Muscle layer of colon (tissue), 2 donors: Measurements from ENCODE around the gene AGAP3.

ENCODE experiments used
- H3K27ac ChIP-seq: one replicate; pipeline ENCODE4 v1.7.0; 2013; ENCODE audit warnings: low read depth, mild to moderate bottlenecking, low read length, moderate library complexity
- H3K27me3 ChIP-seq, 2 donors: one replicate each; pipeline ENCODE4 v1.7.0; 2013; ENCODE audit warnings: low read length in 2 of 2, mild to moderate bottlenecking in 2 of 2; ENCODE audit not compliant: insufficient read depth in 2 of 2, control insufficient read depth in 1 of 2
- H3K36me3 ChIP-seq: one replicate; pipeline ENCODE4 v1.7.0; 2013; ENCODE audit warnings: mild to moderate bottlenecking, low read length; ENCODE audit not compliant: insufficient read depth
- H3K4me1 ChIP-seq: one replicate; pipeline ENCODE4 v1.7.0; 2013; ENCODE audit warnings: mild to moderate bottlenecking, low read length; ENCODE audit not compliant: insufficient read depth
- H3K4me3 ChIP-seq, 2 donors: one replicate each; pipeline ENCODE4 v1.7.0; 2013; ENCODE audit warnings: low read length in 2 of 2, low read depth in 1 of 2, mild to moderate bottlenecking in 1 of 2, moderate library complexity in 1 of 2
- H3K9ac ChIP-seq: one replicate; pipeline ENCODE4 v1.7.0; 2013; ENCODE audit warnings: low read length
- H3K9me3 ChIP-seq: one replicate; pipeline ENCODE4 v1.7.0; 2013; ENCODE audit warnings: mild to moderate bottlenecking, low read length
- donor health status: abdominal sarcoma.
- donor health status: Adenocarcinoma of cecum.

The AGAP3 gene

DNA sequence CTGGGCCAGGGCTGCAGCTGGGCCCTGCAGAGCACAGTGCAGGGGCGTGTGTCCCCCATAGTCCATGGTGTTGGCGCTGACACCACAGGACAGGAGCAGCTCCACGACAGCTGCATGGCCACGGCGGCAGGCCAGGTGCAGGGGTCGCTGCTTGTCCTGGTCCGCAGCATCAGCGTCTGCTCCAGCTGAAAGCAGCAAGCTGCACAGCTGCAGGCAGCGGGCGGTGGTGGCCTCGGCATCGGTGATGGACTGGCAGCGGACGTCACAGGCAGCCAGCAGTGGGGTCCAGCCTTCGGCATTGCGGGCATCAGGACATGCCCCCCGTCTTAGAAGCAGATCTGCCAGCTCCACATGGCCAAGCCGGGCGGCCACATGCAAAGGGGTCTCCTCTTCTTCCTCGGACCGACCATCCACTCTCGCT is 94.7 kb downstream of the AGAP3 start:
- Histone ChIP-seq H3K4me1 (no peaks in the 10 kb centered on the region), H3K9me3 (no peaks in the 10 kb centered on the region), H3K36me3 (no peaks in the 10 kb centered on the region), H3K27me3 (peaks cover 0 to 9% of the 10 kb centered on the region in 2 donors), H3K4me3 (no peak overlapping the region), H3K9ac (no peak overlapping the region), H3K27ac (no peak overlapping the region)

DNA sequence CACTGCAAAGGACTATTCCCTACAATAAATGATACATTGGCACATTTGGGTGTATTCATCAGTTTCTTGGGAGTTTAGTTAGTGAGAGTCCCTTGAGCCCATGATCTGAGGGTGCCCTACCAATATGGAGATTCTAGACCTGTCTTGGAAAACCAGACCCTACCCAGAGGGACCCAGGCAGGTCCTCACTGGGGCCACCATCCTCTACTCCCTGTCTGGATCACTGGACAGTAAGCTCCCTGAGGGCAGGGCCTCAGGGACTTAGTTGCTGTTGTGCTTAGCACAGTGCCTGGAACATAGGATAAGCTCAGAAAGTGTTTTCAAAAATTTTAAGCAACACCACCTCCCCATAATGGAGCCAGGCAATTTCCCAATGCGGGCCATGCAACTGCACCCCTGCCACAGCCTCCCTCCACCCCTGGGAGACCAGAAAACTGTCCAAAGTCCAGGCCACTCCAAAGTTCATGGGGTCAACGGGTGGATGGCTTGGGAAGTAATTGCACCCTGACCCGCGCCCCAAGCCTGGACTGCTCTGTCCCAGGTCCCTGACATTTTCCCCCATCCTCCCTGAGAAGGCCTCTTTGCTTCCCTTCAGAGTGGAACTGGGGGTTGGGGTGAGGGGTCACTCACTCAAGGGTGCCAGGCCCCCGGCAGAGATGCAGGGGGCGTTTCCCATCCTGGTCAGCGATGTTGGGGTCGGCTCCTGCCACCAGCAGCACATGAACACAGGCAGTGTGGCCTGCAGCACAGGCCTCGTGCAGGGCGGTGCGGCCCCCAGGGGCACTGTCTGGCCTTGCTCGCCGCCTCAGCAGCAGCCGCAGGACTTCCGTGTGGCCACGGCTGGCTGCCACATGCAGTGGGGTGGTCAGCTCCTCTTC is 99.7 kb downstream of the AGAP3 start:
- no peak overlapping the region for H3K27ac ChIP-seq
- H3K36me3 ChIP-seq: no peaks in the 10 kb centered on the region
- peaks cover 0 to 2% of the 10 kb centered on the region in 2 donors for H3K27me3 ChIP-seq
- H3K4me1 ChIP-seq: no peaks in the 10 kb centered on the region
- no peak overlapping the region for H3K4me3 ChIP-seq
- no peak overlapping the region for H3K9ac ChIP-seq
- H3K9me3 ChIP-seq: no peaks in the 10 kb centered on the region

DNA sequence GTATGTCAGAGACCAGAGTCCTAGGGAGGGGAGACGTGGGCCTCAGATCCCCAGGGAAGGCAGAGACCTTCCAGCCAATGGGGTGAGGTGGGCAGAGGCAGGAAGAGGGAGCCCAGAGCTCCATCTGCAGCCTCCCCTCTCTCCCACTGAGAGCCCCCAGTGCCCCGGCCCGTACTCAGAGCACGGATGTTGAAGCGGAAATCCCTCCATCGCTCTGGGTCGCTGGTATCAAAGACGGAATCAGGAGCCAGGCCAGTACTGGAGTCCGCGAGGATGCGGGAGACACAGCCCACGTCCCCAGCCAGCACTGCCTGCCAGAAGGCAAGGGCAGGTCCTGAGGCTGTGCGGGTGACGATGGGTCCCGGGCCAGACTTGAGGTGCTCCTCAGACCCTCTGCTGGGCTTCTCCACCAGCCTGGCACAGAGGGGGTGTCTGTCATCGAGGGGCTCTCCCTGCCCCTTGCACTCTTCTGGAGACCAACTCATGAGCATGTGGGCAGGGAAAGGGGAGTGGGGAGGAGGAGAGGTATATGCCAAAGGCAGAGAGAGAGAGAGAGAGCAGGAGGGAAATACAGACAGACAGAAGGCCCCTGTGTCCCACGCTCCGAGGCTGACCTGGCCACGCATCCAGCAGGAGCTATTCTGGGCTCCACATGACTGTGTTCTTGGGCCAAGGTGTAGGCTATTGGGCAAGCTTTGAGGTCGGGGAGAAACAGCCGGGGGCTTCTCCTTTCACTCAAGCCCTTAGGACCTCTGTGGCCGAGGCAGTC is 100.5 kb downstream of the AGAP3 start, which contains the start of gene ASB10:
ASB10 (minus strand) TSS at position 611 of the 769 bp plus-strand sequence; CDS start at position 491, 120 bp downstream.
- Histone ChIP-seq H3K9ac (no peak within 1 kb of the TSS), H3K4me1 (no peaks in the 10 kb centered on the region), H3K27me3 (no peaks in the 10 kb centered on the region), H3K36me3 (no peaks in the 10 kb centered on the region), H3K9me3 (no peaks in the 10 kb centered on the region), H3K4me3 (no peak within 1 kb of the TSS), H3K27ac (no peak within 1 kb of the TSS)

DNA sequence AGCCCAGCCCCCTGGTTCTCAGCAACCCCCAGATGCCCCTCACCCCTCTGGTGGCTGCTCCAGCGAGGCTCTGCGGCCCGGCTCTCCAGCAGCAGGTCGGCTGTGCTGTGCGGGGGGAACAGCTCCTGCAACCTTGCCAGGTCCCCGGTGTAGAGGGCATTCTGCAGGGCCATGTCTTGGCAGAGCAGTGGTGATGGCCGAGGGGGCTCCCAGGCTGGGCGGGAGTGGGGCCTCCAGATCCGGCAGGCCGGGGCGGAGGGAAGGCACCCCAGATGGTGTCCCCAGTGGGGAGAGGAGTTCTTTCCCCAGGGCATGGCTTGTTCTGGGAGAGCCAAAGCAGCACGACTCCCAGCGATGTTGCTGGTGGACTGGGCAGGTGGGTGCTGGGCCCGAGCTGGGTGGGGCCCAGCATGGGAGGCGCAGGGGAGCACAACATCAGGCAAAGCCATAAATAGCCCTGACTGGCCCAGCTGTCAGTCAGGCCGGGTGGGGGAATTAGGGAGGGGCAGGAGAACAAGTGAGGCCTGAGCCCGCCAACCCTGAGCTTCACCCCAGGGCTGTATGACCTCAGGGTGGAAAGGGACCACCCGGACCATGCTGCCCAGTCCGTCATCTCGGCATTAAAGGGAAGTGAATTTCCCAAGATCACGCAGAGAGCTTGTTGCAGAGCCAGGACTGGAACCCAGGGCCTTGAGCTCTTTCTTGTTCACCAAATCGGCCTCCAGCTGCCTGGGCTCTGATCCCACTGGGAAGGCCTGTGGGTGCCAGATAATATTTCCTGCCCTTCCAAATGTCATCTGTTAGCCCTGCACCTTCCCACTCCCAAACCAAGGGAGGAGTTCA is 101.4 kb downstream of the AGAP3 start:
- Histone ChIP-seq H3K9me3 (no peaks in the 10 kb centered on the region), H3K4me1 (no peaks in the 10 kb centered on the region), H3K36me3 (no peaks in the 10 kb centered on the region), H3K4me3 (no peak overlapping the region), H3K27ac (no peak overlapping the region), H3K9ac (no peak overlapping the region), H3K27me3 (no peaks in the 10 kb centered on the region)

DNA sequence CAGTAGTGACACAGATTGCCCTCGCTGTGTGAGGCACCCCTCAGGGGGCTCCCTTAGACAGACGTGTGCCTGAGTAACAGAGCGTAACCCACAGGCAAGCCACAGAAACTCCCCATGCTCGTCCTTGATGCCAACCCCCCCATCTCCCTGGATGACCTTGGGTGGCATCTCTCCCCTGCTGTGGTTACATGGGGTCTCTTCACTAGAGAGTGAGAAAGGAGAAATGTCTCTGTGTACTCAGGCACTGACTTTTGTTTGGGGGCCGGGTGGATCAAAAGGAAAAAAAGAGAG is 101.9 kb downstream of the AGAP3 start:
- H3K36me3 ChIP-seq: no peaks in the 10 kb centered on the region
- no peak overlapping the region for H3K4me3 ChIP-seq
- no peaks in the 10 kb centered on the region for H3K9me3 ChIP-seq

DNA sequence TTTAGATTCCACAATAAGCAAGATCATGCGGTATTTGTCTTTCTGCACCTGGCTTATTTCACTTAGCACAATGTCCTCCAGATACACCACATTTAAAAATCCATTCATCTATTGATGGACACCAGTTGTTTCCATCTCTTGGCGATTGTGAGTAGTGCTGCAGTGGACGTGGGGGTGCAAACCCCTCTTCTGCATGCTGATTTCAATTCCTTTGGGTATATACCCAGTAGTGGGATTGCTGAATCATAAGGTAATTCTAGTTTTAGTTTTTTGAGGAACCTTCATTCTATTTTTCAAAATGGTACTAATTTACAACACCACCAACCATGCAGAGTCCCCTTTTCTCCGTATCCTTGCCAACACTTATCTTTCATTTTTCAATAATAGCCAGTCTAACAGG is 102.8 kb downstream of the AGAP3 start:
- H3K4me1 ChIP-seq: no peaks in the 10 kb centered on the region
- no peak overlapping the region for H3K9ac ChIP-seq
- H3K36me3 ChIP-seq: no peaks in the 10 kb centered on the region
- no peak overlapping the region for H3K27ac ChIP-seq
- peaks cover 0 to 4% of the 10 kb centered on the region in 2 donors for H3K27me3 ChIP-seq
- H3K4me3 ChIP-seq: no peak overlapping the region
- H3K9me3 ChIP-seq: no peaks in the 10 kb centered on the region

More for the DNA sequence above, 101.9 kb downstream of the AGAP3 start:
- H3K9ac ChIP-seq: no peak overlapping the region
- no peak overlapping the region for H3K27ac ChIP-seq
- H3K27me3 ChIP-seq: peaks cover 0 to 4% of the 10 kb centered on the region in 2 donors
- H3K4me1 ChIP-seq: no peaks in the 10 kb centered on the region

DNA sequence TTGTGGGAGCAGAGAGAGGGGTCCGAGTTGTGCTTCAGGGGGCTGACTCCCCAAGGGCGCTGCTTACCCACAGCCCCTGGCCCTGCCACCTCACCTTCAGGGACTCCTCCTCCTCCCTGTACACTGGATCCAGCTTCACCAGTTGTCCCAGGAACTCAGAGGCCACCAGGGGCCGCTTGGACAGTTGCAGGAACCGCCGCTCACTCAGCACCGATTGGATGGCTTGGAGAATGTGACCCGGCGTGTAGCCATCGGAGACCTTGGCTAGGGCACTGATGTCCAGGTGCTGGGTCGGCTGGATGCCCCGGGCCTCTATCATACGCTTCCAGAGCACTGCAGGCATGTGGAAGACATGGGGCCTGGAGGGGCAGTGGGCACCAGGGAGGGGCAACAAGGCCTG is 105.3 kb downstream of the AGAP3 start:
- H3K27me3 ChIP-seq: peaks cover 0 to 11% of the 10 kb centered on the region in 2 donors
- H3K27ac ChIP-seq: no peak overlapping the region
- no peak overlapping the region for H3K9ac ChIP-seq
- H3K4me3 ChIP-seq: no peak overlapping the region
- H3K36me3 ChIP-seq: no peaks in the 10 kb centered on the region
- H3K9me3 ChIP-seq: no peaks in the 10 kb centered on the region
- no peaks in the 10 kb centered on the region for H3K4me1 ChIP-seq

DNA sequence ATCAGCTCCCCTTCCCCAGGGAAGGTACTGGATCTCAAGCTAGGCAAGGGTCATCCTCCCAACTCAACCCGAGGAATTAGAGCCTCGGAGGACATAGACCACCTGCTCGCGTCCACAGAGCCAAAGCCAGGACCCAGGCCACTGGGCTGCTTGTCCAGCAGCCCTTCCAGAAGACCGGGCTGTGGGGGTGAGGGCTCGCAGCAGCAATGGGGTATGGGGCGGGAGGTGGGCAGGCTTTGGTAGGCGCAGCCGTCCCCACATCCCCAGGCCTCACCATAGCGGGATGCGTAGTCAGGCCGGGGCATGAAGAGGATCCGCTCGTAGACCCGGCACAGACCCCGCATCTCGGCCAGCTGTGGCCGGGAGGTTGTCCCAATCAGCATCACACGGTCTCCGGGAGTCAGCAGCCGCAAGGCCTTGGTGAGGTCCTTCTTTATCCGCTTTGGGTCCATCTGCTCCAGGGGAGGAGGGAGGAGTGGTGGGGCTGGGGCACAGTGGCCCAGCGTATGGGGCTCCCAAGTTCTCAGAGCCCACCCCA is 105.8 kb downstream of the AGAP3 start:
- Histone ChIP-seq H3K4me1 (no peaks in the 10 kb centered on the region), H3K9me3 (no peaks in the 10 kb centered on the region), H3K4me3 (no peak overlapping the region), H3K9ac (no peak overlapping the region), H3K27me3 (peaks cover 0 to 11% of the 10 kb centered on the region in 2 donors), H3K36me3 (no peaks in the 10 kb centered on the region), H3K27ac (no peak overlapping the region)

DNA sequence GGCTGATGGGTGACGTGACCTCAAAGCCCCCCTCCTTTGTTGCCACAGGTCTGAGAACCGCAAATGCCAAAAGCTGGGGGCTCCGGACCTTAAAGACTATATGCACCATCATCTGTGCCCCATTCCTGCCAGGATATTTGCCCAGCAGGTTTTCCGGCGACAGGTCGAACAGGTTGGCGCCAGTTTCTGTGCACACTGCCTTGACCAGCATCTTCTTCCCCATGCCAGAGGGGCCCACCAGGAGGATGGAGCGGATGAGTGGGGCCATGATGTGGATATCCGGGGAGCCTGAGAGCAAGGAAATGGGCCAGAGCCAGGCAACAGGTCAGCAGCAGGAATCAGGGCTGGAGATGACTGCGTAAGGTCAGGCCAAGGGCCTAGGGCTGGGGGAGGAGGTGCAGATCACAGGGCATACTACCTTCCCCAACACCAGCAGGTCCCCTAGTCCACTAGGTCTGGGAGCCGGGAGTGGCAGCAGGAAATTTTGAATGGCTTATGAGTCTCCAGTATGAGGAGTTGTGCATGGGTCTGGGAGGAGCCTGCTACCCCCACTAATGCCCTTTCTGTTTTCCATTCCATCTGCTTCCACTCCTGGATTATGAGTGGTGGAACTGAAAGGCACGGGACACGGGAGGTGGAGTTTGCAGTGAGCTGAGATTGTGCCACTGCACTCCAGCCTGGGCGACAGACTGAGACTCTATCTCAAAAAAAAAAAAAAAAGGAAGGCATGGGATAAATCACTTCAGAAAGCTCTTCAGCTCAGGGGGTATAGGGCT is 107.1 kb downstream of the AGAP3 start:
- Histone ChIP-seq H3K4me3 (no peak overlapping the region), H3K4me1 (no peaks in the 10 kb centered on the region), H3K36me3 (no peaks in the 10 kb centered on the region), H3K9ac (no peak overlapping the region), H3K27ac (no peak overlapping the region), H3K9me3 (no peaks in the 10 kb centered on the region), H3K27me3 (peaks cover 0 to 11% of the 10 kb centered on the region in 2 donors)
